HG02678 (cell line): Measurements from ENCODE around the gene GALNT7.
"Not testable (repeated sequence)": the region's sequence is repeated elsewhere in the genome, so short reads cannot be mapped to it uniquely, and the experiment has no call there.

Experiments
- ATAC-seq: cut with Tn5 transposase; IDR thresholded peaks from one replicate; pipeline ENCODE4 v1.9.1; 2021; ENCODE audit warnings: mild to moderate bottlenecking, moderate library complexity; ENCODE audit not compliant: unreplicated experiment

GALNT7 gene

DNA sequence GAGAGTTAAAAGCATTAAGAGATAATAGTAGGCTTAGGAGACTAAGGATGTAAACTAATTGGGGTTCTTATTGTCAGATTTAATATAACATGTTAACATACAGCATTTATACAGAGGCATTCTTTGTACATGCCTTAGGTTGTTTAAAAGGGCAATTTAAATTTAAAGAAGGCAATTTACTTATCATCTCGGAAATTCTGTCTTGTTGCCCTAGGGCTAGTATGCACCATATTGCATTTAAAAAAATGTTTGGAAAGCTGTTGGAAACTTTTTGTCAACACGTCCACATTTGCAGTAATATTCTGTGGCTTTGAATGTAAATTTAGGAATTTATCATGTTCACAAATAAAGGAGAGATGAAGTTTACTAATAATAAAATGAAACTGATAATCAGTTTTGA lies 25.5 kb downstream of the GALNT7 start:
- ATAC-seq, result no peak

DNA sequence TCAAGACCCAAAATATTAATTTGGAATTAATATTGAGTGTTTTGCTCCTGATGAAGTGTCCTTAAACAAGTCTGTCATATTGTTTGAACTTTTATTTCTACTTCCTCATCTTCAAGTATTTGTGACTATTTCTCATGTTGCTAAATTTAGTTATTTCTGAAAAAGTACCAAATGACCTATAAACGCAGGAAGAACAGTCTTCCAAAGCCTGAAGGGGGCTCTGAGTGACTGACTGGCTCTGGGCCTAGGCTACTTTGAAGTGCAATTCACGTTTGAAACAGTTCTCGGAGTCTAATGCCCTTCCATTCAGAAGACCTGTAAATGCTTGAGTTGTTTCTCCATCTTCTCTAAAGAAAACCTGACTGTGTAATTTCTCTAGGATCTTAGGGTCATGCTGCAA lies 26.5 kb downstream of the GALNT7 start:
- no peak for ATAC-seq

DNA sequence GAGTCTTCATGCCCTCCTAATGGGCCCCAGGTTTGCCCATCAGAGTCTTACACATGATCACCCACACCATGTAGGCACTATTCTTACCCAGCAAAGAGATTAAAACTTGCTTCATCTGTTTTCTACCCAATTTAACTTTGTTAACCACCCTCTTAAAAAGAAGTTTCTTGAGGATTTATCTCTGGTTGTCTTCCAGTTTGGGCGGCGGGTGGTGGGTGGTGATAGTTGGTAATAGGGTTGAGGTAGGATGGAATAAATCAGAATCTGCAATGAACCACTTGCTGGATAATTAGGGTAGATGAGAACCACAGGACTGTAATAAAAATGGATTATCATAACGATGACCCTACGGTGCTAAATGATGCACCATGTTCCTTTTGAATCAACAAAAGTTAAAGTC lies 30.9 kb downstream of the GALNT7 start:
- ATAC-seq, result no peak

DNA sequence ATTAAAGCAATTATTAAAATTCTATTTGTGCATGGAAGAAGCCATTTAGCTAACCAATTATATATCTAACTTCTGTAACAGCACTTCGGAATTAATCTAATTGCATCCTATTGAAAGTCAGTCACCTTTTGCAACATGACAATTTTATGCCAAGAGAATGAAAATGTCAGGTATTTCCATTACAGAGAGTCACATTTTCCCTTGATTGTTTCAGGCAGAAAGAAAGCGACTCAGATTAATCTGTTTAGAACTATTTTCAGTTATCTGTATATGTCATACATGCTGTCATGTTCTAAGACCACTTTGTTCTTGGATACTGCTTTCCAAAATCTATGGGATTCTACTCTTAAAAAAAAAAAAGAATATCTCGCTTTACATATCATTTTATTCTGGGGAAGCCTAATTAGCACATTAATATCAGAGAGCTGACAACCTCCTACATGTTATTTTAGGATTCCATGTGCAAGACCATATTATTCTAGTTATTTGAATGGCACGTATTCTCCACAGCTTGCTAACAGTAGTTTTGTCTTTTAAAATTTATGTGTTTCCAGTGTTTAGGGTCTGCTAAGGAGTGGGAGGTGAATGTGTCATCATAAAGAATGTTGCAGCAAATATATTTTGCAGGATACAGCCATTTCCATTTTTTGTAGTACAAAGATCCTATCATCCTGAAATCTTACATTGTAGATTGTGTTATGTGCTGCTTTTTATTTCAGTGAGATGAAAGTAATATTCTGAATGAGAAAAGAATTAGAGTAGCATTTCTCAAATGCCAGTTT lies 31.7 kb downstream of the GALNT7 start:
- no peak for ATAC-seq

DNA sequence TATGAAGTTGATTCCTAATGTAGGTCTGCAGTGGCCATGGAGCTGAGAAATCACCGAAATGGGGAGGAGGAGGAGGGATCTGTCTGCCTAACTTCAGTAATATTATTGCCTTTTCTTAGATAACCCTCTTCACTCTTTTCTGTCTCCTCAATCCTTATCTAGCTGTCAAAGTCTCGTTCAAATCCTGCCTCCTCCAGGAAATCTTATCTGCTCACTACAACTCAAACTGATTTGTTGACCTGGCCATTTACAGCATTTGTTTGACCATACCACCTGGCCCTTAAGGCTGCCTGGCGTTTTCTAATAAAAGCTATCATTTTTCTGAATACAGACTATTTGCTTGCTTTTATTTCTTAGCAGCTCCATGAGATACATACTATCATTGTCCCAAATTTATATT lies 33.8 kb downstream of the GALNT7 start:
- ATAC-seq, result no peak

DNA sequence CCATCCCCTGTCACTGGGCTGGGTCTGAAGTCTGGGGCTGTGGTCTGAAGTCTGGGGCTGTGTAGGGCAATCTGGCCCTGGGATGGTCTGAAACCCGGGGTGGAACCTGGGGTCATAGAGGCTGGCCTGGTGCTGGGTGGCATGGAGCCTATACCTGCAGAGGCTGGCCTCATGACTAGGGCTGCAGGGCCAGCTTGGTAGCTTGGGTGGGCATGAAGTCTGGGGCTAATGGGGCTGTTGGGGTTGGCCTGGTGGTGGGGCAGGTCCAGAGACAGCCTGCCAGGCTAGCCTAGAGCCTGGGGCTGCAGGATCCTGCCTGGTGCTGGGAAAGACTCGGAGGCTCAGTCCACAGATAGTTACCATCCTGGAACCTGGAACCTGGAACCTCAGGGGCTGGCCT lies 37.0 kb downstream of the GALNT7 start:
- no peak for ATAC-seq

DNA sequence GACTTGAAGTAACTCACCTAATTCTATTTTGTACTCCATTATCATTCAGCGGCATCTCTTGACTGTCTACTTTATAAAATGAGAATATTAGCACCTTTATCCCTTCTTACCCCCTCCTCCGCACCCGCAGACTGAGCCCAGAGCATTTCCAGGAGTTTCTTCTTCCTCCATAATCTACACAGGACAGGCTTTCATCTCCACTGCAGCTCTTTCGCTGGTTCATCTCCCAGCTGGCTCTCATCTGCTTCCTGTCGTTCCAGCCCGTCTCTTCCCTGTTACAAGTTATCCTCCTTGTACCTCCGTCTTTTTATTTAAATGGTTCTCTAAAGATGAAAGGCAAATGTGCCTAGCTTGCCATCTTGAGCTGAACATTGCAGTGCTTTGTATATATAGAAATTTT lies 39.8 kb downstream of the GALNT7 start:
- no peak for ATAC-seq

DNA sequence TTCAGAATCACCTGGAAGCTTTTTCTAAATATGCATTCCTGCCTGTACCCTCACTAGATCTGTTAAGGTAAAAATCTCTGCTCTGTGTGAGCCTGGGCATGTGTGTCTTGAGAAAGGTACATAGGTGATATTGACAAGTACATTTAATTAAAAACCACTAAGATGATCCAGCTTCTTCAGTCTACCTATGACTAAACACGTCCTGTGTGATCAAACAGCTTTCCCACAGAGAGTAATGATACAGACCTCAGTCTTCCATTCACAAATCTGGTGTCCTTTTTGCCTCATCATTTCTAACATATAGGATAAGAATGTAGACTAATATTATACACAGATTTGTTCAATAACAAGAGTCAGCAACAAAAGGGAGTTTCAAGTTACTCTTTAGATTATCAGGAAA lies 42.6 kb downstream of the GALNT7 start:
- ATAC-seq, result no peak

DNA sequence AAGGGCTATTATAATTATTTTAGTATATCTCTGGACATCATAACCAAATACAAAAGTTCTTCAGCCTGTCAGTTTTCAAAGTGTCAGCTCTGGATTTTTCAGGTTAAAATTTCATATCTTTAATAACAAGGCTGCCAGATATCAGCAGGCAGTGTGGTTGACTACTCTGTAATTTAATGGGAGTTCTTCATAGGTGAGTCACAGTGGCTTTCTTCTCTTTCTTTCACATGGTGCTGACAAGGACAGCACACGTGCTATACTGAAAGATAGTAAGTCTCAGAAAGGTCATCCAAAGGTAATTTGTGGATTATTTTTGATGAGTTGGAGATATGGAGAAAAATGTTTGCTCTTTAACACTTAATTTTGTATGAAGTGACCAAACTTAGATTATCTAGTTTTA lies 43.2 kb downstream of the GALNT7 start:
- no peak for ATAC-seq

DNA sequence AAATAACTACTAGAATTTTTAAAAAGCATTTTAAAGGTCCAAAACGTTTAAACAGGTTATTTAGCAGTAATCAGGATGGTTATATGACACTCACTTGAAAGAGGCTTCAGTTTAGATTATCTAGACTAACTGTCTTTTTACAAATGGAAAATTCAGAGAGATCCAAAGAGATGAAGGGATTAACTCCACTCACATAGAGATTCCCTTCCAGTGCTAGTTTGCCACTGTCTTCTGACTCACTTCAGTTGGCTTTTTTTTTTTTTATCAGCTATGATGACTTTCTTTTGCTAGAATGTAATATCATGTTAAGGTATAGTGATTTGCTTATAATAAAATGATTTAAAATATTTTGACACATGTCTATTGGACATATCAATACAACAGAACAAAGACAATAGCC lies 43.8 kb downstream of the GALNT7 start:
- no peak for ATAC-seq

DNA sequence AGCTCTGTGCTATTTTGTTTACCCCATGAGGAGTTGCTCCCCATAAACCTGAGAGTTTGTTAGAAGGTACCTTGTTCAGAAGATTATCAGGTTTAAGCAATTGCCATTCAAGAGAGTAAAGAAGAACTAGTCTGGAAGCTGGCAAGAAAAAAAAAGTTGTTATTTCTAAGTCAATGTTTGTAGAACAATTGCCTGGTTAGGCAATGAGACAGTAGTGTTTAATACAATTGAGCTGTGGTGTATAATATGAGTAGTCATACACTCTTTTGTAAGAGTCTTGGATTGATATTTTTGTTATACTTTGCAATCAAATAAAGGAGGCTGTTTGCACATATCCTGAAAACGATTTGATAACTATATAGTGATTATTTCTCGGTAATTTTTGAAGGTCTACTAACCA lies 44.7 kb downstream of the GALNT7 start:
- no peak for ATAC-seq

DNA sequence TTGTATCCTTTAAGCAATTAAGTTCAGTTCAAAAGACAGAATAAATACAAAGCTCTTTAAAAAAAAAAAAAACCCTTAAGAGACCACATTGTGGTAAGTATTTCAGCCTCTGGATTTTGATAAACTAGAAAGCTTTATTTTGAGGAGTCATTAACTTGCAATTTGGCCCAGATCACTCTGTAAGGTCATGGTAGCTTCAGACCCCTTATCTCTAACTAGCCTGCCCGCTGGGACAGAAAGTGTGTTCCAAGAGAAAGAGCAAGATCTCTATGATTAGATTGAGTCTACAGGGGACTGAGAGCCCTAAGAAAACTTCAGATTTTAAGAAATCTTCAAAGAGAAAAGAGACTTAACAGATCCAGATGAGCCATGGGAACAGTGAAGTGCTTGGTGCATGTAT lies 45.6 kb downstream of the GALNT7 start:
- ATAC-seq, result no peak

DNA sequence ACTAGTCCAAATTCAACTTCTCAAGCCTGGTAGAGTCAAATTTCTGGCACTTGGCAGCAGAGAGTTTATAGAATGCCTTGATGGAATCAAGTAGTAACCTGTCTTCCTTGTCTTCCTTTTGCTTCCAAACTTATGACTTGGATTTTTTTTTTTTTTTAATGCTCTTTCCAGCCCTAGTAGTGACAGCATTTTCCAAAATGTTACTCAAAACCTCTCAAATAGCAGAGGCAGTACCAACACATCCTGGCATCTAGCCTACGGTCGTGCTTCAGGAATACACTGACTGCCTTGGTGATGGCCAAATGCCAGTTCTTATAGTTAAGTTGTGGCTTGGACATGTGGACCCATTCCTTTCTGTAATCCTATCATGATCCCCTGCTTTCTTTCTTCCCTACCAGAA lies 46.0 kb downstream of the GALNT7 start:
- no peak for ATAC-seq

DNA sequence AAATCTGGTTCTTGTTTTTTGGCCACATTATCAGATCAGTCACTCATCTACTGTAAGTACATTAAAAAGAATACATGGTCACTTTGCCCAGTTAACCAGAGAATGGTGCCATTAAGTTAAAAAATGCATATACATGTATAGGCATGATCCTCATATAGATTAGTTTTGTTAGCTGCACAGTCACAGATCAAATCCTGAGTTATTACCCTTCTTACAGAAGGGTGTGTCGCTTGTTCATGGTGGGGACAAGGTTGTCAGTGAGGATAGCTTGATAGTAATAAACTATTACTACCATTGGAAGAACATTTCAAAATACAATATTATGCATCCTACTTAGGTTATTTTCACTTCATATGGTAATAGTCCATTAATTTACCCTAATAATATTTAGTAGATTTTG lies 48.5 kb downstream of the GALNT7 start:
- no peak for ATAC-seq

DNA sequence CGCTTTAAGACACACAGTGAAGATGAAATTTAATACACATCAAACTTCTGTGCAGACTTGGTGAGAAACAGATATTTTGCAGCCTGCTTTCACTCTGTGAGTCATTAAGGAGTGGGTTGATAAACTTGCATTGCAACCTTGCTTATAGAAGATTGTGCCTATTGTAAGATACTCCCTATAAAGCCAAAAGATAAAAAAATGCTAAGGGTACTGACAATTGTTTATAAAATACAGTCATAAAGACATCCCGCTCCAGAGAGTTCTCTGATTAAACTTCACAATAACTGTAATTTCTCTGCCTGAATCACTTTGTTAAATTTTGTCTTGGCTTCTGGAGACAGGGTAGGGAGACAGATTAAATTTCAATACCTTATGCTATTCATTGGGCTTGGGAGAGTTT lies 49.1 kb downstream of the GALNT7 start:
- no peak for ATAC-seq

DNA sequence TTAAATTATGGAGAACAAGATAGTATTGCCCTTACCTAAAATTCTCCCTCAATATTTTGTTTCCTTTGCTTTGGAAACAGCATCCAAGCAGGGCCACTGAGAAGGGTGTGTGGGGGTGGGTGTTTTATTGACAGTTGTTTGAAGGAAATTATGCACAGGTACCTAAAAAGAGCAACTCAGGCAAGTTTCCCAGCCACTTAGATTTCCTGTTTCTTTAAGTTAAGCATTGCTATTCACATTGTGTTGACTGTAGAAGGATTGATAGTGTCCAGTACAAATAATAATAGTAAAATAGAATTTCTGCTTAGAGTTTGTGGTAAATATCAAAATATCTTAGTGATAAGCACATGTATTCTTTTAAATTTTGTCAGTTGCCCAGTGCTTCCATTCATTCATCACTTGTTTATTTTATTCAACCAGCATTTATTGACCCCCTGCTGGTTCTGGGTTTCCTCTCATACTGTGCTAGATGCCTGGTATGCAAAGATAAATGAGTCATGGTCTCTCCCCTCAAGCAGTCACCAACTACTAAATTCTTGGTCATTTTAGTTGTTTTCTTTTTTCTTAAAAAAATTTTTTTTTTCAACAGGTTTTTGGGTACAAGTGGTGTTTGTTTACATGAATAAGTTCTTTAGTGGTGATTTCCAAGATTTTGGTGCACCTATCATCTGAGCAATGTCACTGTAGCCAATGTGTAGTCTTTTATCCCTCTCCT lies 50.0 kb downstream of the GALNT7 start:
- no peak for ATAC-seq

DNA sequence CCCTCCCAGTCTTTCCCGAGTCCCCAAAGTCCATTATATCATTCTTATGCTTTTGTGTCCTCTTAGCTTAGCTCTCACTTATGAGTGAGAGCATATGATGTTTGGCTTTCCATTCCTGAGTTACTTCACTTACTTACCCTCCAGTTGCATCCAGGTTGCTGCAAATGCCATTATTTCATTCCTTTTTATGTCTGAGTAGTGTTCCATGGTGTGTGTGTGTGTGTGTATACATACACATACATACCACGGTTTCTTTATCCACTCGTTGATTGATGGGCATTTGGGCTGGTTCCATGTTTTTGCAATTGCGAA lies 50.5 kb downstream of the GALNT7 start:
- ATAC-seq, result not testable (repeated sequence)

DNA sequence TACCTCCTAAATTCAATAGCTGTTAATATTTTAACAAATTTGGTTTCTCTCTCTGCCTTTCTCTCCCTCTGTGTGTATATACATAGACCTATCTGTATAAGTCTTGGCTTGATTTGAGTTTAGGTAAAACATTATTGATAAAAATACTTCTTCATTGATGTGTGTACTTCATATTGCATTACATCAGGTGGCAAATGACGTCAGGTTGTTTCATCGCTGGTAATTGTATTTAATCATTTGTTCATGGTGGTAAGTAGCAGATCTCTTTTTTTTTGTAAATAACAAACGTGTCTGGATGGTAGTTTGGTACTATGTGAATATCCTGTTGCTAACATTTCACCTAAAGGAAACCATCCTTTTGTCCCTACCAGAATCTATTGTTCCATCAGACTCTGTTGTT lies 55.1 kb downstream of the GALNT7 start:
- ATAC-seq, result no peak

DNA sequence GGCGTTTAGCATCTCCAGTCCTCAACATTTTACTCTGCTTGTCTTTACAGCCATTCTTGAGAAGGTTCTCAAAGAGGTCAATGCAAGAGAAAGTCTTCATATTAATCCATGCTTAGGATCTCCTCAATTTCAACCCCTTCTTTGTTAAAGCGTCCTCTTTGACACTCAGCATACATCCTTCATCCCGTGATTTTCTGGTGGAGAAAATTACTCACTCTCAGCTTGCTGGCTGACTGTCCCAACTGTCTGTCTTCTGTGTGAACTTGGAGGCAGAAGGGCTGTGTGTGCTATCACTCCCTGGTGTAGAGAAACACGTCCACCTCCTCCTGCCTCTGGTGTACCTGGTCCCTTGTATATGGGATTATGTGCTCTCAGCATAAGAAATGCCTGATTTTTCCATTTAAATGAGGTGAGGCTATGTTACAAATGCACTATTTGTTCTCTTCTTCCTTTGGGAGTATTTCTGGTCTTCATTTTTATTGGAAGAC lies 57.8 kb downstream of the GALNT7 start:
- no peak for ATAC-seq

DNA sequence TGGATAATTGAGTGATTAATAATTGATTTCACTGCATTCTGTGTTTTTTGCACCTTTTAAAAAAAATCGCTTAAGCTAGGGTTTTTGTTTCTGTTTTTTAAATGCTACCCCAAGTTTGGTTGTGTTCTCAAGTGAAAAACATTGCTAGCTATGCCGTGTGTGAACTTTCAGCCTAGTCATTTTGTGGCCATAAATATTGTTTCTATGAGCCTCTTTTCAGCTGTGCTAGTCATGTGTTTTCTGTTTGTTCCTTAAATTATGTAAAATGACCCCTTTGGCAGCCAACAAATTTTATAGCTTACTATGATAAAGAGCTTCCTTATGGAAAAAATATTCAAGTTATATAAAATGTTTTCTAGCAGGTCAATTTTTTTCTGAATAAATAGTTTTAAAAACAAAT lies 59.1 kb downstream of the GALNT7 start:
- ATAC-seq, result no peak

DNA sequence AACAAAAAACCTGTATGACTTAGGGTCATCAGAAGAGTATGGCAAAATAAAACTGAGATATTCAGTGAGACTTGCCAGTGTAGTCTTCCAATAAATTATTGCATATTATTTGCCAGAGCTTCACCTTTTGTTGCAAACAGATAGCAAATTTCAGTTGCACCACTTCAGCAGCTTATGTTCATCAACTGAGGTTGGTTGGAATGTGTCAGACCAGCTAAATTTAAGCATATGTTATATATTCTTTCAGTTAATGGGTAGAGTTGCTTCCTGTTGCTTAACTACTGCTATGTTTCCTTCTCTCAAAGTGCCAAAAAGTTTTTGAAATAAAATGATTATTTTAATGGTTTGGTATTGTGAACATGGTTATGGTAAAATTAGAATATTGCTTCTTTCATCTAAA lies 61.5 kb downstream of the GALNT7 start:
- no peak for ATAC-seq

DNA sequence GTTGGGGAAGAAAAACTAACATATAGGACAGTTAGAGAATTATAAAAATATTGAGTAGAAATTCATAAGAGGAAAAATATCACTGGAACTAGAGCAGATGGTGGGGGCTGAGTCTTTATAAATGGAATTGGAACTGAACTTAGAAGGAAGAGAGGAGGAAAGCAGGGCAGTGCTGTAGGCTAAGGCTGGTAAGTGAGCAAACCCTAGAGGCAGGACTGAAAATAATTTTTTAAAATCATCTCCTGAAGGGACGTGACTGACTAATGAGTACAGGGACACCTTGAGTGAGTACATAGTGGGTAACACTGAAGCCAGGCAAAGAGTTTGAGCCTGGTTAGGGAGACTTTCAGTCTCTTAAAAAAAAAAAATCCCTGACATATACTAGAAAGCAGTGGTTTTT lies 63.3 kb downstream of the GALNT7 start:
- peak; percentile 69 for ATAC-seq

DNA sequence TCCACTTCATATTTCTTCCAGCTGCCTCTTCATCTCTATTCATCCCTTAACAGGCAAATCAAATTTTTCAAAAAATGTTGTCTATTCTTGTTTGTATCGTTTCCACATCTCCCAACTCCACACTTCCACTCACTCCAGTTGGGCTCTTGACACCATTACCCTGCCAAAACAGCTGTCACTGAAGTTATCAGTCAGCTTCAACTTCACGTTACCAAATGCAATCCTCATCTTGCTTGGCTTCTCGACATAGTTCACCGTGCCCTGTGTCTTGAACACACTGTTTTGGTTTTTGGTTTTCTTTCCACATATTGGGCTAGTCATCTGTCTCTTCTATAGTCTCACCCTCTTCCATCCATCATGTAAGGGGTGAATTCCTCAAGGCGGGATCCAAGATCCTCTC lies 65.2 kb downstream of the GALNT7 start:
- ATAC-seq, result no peak
